ENCODE results near the gene EXOC3L1.

The EXOC3L1 gene, protein sequence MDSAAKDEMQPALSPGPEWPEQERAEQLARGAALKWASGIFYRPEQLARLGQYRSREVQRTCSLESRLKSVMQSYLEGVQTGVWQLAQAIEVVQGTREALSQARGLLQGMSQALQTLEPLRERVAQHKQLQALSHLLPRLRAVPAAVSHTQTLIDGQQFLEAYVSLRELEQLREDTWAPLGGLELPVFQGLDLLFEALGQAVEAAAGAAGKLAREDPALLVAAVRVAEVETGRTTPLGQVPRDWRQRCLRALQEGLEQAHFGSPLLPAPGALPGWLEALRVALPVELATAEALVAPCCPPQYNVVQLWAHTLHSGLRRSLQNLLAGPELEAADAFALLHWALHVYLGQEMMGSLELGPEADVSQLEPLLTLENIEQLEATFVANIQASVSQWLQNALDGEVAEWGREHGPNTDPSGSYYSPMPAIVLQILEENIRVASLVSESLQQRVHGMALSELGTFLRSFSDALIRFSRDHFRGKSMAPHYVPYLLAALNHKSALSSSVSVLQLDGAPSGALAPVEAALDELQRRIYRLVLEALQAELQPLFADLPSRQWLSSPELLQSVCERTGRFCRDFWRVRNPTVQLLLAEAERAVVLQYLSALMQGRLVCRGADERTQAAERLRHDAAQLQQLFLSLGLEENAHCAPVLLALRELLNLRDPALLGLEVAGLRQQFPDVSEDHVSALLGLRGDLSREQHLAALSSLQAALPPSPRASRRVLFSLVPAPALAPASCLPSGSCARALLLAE

DNA sequence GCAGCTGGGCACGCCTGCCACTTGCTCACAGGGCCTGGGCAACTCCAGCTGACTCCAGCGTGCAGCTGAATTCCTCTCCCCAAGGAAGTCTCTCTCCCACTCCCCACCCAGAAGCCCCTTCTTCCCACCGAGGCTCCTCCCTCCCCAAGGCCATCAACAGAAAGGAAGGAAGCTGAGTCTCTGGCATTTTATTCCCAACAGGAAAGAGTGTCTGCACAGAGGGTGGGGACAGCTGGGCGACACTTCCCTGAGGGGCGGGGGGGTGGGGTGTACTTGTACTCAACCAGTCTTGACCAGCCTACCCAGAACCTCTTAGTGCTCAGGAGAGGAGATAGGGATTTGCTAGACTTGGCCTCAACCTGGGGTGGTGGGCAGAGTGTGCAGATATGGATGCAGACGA is at the start of gene EXOC3L1:
EXOC3L1 (minus strand) TSS at position 96 of the 400 bp plus-strand sequence. CDS start 460 bp downstream, outside the sequence.
- no peak for DNase-seq

- no peak for DNase-seq
Measured at GRCh38 chr16:67238806-67239470, 49.0 kb upstream of the EXOC3L1 start.

DNA sequence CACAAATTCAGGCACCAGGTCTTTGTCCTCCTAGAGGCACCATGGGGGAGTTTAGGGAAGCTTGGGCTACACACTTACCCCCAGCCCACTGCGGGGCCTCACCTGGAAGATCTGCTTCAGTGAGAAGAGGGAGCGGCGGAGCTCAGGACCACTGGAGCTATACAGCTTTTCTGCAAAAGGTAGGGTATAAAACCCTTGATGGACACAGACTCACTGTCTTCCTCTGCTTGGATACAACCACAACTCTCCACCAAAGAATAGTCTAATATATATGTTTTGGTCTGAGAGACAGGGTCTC is 48.3 kb upstream of the EXOC3L1 start:
- no peak for DNase-seq

GRCh38 chr16:67237396-67238277 is 47.7 kb upstream of the EXOC3L1 start:
- DNase-seq = no peak

DNA sequence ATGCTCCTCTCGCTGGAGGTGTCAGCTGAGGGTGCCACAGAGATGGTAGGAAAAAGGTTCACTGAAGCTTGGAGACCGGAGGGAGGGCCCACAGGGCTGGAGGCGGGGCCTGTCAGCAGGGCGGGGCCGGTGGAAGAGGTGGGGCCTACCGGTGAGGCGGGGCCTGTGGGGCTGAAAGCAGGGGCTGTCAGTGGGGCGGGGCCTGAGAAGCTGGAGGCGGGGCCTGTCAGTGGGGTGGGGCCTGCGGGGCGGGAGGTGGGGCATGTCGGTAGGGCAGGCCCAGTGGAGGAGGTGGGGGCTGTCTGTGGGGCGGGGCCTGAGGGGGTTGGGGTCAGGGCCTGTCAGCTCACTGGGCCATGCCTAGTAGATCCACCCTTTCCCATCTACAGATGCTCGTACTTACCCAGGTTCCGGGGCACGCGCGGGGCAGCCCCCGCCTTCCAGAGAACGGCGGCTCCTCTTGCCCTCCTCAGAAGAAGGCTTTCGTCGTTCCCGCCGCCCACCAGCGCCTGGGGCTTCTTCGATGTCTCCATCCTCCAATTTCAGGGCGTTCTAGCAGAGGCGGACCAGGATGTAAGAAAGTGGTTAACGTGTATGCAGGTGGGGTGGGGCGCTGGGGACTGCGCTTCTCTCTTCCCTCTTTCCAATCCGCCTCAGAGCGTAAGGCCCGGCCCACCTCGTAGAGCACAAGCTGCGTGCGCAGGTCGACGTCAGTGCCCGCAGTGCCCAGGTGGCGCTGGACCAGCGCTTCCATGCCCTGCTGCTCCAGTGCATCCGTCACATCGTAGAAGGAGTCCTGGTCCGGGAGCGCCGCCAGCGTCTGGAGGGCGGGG is 46.8 kb upstream of the EXOC3L1 start:
- DNase-seq = peak; percentile 94 to 95

DNA sequence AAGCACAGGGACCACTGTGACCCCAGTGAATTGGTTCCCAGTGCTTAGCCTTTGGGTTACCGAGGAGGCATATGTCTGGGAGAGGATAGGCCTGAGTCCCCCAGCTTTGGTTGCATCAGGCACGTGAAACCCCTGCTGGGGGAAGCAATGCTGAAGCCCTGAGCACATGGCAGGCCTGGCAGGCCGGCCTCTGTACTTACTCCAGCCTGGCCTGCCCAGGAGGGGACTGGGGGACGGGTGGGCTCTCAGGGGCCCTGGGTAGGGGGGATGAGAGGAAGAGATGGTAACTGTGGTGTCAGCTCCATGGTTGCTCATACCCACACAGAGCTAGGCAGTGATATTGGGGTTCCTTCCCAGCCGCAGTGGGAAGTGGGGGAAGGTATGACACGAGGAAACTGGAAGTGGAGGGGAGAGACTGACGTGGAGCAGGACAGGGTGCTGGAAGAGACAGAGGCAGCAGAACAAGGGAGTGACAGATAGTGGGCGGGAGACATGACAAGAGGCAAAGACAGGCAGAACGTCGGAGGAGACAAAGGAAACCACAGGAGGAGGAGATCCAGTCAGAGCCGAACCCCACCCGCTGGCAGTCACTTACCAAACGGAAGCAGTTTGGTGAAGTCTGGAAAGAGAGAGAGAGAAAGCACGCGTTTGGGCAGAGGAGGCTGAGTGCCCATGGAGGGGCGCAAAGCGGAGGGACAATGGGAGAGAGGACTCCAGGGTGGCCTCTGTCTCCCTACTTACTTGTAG is 46.1 kb upstream of the EXOC3L1 start:
- DNase-seq = no peak

DNA sequence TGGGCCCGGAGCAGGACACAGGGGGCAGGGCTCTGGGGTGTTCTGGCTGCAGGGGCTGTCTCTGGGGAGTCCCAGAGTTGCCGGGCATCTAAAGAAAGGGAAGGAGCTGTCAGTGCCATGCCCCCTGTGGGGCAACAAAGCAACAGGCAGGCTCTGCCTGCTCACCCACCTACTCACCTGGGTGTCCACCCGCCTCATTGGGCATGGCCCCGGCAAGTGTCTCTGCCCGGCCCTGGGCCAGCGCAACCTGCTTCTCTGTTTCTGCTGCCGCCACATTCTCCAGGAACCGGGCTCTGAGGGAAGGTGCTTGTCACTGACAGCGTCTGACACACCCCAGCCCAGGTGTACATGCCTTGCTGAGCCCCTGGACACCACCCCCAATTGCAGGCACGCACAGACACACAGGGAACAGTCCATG is 44.3 kb upstream of the EXOC3L1 start:
- no peak for DNase-seq

GRCh38 chr16:67233596-67233995 is 43.7 kb upstream of the EXOC3L1 start:
- DNase-seq = no peak

- DNase-seq = no peak
Measured at GRCh38 chr16:67230809-67231660, 41.1 kb upstream of the EXOC3L1 start.

DNA sequence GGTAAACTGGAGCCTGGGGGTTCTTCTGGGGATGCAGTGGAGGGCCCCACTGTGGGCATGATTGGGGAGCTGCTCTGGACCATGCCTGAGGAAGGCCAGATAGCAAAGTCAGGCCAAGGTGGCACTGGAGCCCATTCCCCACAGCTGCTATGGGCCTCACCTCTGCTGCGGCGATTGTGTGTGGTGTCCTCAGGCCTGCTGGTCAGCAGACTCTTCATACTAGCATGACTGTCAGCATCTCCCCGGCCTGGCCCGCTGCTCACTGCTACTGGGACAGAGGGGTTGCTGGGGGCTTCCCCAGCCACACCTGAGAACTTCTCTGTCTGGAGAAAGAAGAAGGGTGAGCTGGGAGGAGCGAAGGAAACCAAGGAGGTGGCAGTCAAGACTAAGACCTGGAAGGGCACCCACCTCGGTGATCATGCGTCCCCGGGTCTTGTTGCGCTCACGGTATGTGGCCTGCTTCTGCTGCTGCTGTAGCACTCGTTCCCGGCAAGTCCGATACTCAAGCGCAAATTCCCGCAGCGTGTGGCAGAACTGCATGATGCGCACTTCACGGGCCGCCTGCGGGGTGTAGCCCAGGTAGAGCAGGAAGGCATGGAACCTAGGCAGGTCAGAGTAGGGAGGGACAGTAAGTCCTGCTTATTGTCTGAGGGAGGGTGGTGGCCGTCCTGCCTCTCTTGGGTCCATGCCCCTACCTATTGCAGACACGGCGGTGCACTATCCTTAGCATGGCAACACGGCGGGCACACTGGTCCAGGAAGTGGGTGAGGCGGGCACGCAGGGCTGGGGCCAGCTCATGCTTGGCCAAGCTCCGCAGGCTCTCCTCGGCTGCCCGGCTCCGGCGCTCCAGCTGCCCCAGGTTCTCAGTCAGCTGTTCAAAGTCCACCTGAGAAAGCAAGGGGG is 40.2 kb upstream of the EXOC3L1 start:
- no peak for DNase-seq

- DNase-seq = no peak
Measured at GRCh38 chr16:67228905-67229304, 39.0 kb upstream of the EXOC3L1 start.

DNA sequence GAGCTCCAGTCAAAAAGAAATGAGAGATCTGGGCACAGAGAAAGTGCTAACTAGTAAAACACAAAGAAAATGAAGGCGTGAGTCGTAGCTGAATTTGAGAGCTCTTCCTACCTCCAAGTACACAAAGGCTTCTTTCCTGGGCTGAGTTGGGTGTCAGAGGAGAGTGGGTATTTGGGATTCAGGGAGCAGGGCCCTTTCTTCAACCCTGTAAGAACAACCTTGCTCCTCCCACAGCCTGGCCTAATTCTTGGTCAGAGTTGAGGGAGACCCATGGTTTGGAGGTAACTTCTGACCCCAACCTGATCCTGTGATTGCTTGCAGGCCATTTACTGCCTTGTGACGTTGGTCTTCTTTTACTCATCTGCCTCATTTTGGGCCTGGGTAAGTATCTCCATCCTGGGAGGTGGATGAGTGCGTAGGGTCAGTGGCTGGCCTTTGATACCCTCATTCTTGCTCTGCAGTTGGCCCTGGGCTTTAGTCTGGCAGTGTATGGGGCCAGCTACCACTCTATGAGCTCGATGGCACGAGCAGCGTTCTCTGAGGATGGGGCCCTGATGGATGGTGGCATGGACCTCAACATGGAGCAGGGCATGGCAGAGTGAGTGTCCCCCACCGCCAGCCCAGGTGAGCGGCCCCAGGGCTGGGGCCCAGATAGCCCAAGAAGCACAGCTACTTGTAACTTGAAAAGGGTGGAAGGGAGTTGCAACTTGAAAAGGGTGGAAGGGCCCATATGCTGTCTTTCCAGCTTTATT is 38.3 kb upstream of the EXOC3L1 start:
- no peak for DNase-seq

DNA sequence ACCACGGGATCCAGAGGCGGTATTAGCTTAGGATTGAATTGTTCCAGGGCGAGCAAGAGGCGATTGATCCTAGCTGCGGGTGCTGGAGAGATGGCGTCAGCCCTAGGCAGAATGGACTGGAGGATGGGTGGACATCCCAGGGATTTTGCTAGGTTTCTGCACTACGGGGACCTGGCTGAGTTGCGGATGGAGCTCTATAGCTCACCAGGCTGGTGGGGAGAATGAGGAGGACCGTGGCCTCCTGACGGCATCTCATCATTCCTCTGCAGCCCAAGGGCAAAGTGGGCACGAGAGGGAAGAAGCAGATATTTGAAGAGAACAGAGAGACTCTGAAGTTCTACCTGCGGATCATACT is 37.6 kb upstream of the EXOC3L1 start:
- DNase-seq = no peak

GRCh38 chr16:67226804-67227566 is 37.0 kb upstream of the EXOC3L1 start, which contains the start of gene TMEM208:
Gene TMEM208 (plus strand): TSS chr16:67227130. CDS start chr16:67227219, 89 bp downstream.
- DNase-seq = peak; percentile 99 to 100

DNA sequence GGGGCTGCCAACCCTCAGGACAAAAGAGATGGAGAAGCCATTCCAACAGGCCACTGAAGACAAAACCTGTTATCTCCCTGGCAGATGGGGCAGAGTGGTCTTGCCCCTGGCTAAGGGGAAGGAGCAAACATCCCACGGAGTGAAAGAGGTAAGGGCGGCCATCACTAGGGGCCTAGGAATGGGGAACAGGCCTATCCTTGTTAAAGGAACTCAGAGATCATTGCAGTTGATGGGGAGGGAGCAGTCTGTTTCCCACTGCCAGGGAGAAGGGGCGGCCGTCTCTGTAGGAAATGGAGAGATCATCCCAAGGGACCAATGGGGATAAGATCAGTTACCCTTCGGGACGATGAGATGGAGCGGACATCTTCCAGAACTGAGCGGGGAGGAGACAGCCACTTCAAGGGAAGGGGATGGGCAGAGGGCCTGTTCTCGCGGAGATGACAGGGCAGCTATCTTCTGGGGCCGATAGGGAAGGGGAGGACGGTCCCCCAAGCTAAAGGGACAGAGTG is 36.4 kb upstream of the EXOC3L1 start:
- DNase-seq = no peak

DNA sequence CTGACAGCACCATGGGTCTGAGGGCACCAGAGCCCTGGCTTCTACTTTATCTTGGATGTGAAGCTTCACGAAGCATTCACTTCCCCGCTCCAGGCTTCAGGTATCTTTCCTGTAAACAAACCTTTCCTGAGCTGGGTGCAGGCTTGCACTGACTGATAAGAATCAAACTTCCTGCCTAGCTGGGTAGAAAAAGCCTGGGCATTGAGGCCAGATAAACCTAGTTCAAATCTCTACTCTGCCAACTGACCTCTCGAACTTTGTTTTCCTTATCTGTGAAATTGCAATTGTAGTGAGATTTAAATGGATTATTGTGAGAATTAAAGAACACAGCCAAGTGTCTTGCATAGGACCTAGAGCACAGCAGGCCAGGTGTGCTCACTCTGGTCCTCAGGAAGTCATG is 34.1 kb upstream of the EXOC3L1 start:
- DNase-seq = no peak
